Common myeloid progenitor, CD34-positive (primary cell): Measurements from ENCODE around the gene MPST.

Source experiments
- CTCF ChIA-PET: fragments of 350-600 bp; sonication (Branson Sonifier 250); formaldehyde crosslinking; loops from one replicate; lab custom pipeline; 2021; ENCODE audit warnings: antibody characterized with exemption; lab: Charles Lee
- POLR2A ChIA-PET: fragments of 350-600 bp; sonication (Branson Sonifier 250); formaldehyde crosslinking; loops from one replicate; lab custom pipeline; 2021; ENCODE audit warnings: antibody characterized with exemption; lab: Charles Lee
- DNase-seq, 3 donors: peaks; one replicate each; pipeline versions ENCODE4 v3.0.0 to v3.0.0-alpha.2; 2013
- H3K27ac ChIP-seq, 2 experiments: 1 replicate in 1 of 2; 2 replicates in 1 of 2; pipeline ENCODE4 v1.7.0; 2013; ENCODE audit warnings: inconsistent platforms in 2 of 2, low read length in 2 of 2, mild to moderate bottlenecking in 2 of 2, low read depth in 1 of 2, moderate library complexity in 1 of 2; ENCODE audit not compliant: severe bottlenecking in 2 of 2, insufficient read depth in 1 of 2, poor library complexity in 1 of 2
- H3K27me3 ChIP-seq, 5 experiments: replicated peaks in 2 of 5; 1 replicate in 3 of 5; 2 replicates in 2 of 5; pipeline versions ENCODE4 v1.6.1 to v1.7.0; 2013; ENCODE audit warnings: low read length in 4 of 5, mild to moderate bottlenecking in 2 of 5, moderate library complexity in 2 of 5, inconsistent platforms in 1 of 5; ENCODE audit not compliant: insufficient read depth in 5 of 5, control insufficient read depth in 4 of 5
- H3K36me3 ChIP-seq, 4 experiments: 1 replicate in 2 of 4; 2 replicates in 2 of 4; pipeline versions ENCODE4 v1.6.1 to v1.7.0; 2013; ENCODE audit warnings: low read length in 3 of 4, control low read depth in 1 of 4, mild to moderate bottlenecking in 1 of 4; ENCODE audit not compliant: control insufficient read depth in 4 of 4, insufficient read depth in 4 of 4
- H3K4me1 ChIP-seq, 4 experiments: 1 replicate in 3 of 4; 2 replicates in 1 of 4; pipeline versions ENCODE4 v1.6.1 to v1.7.1; 2013; ENCODE audit warnings: low read length in 3 of 4, mild to moderate bottlenecking in 3 of 4, control low read depth in 1 of 4, inconsistent platforms in 1 of 4, moderate library complexity in 1 of 4; ENCODE audit not compliant: control insufficient read depth in 4 of 4, insufficient read depth in 4 of 4; ENCODE audit errors: control extremely low read depth in 1 of 4
- H3K4me3 ChIP-seq, 7 experiments: 1 replicate in 4 of 7; 2 replicates in 3 of 7; pipeline versions ENCODE4 v1.5.1 to v1.7.0; 2013; ENCODE audit warnings: mild to moderate bottlenecking in 7 of 7, low read length in 6 of 7, moderate library complexity in 6 of 7, inconsistent platforms in 2 of 7, low read depth in 2 of 7, control low read depth in 1 of 7; ENCODE audit not compliant: insufficient read depth in 4 of 7, control insufficient read depth in 1 of 7; ENCODE audit errors: extremely low read depth in 1 of 7
- H3K9me3 ChIP-seq, 5 experiments: 1 replicate in 4 of 5; 2 replicates in 1 of 5; pipeline versions ENCODE4 v1.6.1 to v1.7.1; 2013; ENCODE audit warnings: low read length in 4 of 5, mild to moderate bottlenecking in 2 of 5, inconsistent platforms in 1 of 5, low read depth in 1 of 5, moderate library complexity in 1 of 5; ENCODE audit not compliant: control insufficient read depth in 4 of 5, insufficient read depth in 2 of 5; ENCODE audit errors: control extremely low read depth in 1 of 5
- WGBS: methylation state at CpG from one replicate; pipeline ENCODE4 v1.1.5; 2013; ENCODE audit not compliant: insufficient coverage; 5-methylcytosine and 5-hydroxymethylcytosine counted together

MPST gene

GRCh38 chr22:37014835-37015586, 4.5 kb upstream of the MPST start:
- CTCF ChIA-PET = no interaction called here

DNA sequence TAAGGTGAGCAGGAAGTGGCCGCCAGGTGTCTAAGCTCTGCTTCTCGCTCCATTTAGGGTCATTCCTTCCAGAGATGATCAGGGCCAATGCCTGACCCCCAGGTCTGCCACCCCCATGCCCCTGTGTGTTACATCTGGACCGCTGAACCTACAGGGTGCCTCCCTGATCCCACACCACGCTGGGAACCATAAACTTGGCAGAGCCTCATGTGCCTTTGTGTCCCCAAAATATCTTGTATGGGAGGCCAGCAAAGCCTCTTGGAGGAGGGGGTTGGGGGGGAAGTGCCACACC, 4.0 kb upstream of the MPST start:
- Histone ChIP-seq H3K27ac (no peak overlapping the region), H3K9me3 (no peaks in the 10 kb centered on the region), H3K36me3 (peaks cover 0 to 15% (median 0%) of the 10 kb centered on the region in 4 experiments), H3K27me3 (peaks cover 0 to 8% (median 3%) of the 10 kb centered on the region in 5 experiments), H3K4me3 (no peak overlapping the region), H3K4me1 (peaks cover 3 to 22% (median 13%) of the 10 kb centered on the region in 4 experiments)
- WGBS = 84% methylated on average over 4 of the region's 4 CpGs
- DNase-seq = no peak
- CTCF ChIA-PET = interaction anchor here (1.0 kb wide), 1 partner anchor 29 kb away, joined by 4 read pairs; no protein-coding TSS in a partner anchor
- POLR2A ChIA-PET = no interaction called here

More at GRCh38 chr22:37014835-37015586, 4.5 kb upstream of the MPST start:
- POLR2A ChIA-PET = interaction anchor here (0.7 kb wide), 1 partner anchor 22 kb away, joined by 5 read pairs; no protein-coding TSS in a partner anchor
- H3K4me3 ChIP-seq = no peak overlapping the region
- H3K4me1 ChIP-seq = peaks cover 0 to 16% (median 8%) of the 10 kb centered on the region in 4 experiments
- WGBS = 93% methylated on average over 9 of the region's 12 CpGs
- no peak overlapping the region for H3K27ac ChIP-seq
- peaks cover 0 to 15% (median 0%) of the 10 kb centered on the region in 4 experiments for H3K36me3 ChIP-seq
- H3K9me3 ChIP-seq = no peaks in the 10 kb centered on the region
- peaks cover 0 to 13% (median 3%) of the 10 kb centered on the region in 5 experiments for H3K27me3 ChIP-seq
- DNase-seq = no peak

DNA sequence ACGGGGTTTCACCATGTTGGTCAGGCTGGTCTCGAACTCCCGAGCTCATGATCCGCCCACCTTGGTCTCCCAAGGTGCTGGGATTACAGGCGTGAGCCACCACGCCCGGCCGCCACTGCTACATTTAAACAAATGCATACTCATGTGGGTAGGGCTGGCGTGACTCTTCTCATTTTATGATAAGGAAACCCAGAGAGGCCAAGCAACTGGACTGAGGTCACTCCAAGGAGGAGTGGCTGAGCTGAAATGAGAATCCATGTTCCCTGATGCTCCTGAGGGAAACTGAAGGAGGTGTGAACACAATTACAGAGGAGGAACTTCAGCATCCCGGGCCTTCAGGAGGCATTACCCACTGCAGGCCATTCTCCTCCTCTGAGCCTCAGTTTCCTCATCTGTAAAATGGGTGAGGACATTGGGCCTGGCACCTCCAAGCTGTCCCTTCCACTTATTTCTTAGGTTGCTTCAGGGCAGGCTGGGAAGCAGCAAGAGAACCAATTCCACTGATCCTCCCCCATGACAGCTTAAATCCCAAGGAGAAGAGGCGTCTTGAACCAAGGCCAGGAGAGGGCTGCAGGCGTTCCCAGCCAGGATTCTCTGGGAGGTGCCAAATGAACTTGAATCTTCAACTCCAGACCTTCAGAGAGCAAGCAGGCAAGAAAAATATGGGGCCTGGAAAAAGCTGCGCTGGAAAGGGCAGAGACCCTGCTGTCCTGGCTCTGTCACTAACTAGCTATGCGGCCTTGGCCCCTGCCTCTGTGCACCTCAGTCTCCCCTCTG, 3.2 kb upstream of the MPST start:
- Histone ChIP-seq H3K4me1 (peaks cover 3 to 25% (median 16%) of the 10 kb centered on the region in 4 experiments), H3K9me3 (no peaks in the 10 kb centered on the region), H3K27ac (no peak overlapping the region), H3K36me3 (peaks cover 0 to 15% (median 0%) of the 10 kb centered on the region in 4 experiments), H3K27me3 (peaks cover 0 to 7% (median 0%) of the 10 kb centered on the region in 5 experiments), H3K4me3 (no peak overlapping the region)
- POLR2A ChIA-PET = no interaction called here
- 93% methylated on average over 10 of the region's 14 CpGs for WGBS
- CTCF ChIA-PET = interaction anchor here (1.0 kb wide), 1 partner anchor 28 kb away, joined by 4 read pairs; no protein-coding TSS in a partner anchor
- DNase-seq = no peak

GRCh38 chr22:37017356-37017755, 2.2 kb upstream of the MPST start:
- ChIA-PET POLR2A (no interaction called here), CTCF (interaction anchor here (1.0 to 5.5 kb wide), 4 partner anchors 8 to 145 kb away, joined by 3 to 39 read pairs (median 4); no protein-coding TSS in a partner anchor)
- no peak overlapping the region for H3K27ac ChIP-seq
- H3K27me3 ChIP-seq = peaks cover 0 to 7% (median 0%) of the 10 kb centered on the region in 5 experiments
- peaks cover 0 to 15% (median 0%) of the 10 kb centered on the region in 4 experiments for H3K36me3 ChIP-seq
- peaks cover 3 to 34% (median 18%) of the 10 kb centered on the region in 4 experiments for H3K4me1 ChIP-seq
- DNase-seq = no peak
- WGBS = 98% methylated on average over 10 of the region's 10 CpGs
- no peaks in the 10 kb centered on the region for H3K9me3 ChIP-seq
- H3K4me3 ChIP-seq = no peak overlapping the region

DNA sequence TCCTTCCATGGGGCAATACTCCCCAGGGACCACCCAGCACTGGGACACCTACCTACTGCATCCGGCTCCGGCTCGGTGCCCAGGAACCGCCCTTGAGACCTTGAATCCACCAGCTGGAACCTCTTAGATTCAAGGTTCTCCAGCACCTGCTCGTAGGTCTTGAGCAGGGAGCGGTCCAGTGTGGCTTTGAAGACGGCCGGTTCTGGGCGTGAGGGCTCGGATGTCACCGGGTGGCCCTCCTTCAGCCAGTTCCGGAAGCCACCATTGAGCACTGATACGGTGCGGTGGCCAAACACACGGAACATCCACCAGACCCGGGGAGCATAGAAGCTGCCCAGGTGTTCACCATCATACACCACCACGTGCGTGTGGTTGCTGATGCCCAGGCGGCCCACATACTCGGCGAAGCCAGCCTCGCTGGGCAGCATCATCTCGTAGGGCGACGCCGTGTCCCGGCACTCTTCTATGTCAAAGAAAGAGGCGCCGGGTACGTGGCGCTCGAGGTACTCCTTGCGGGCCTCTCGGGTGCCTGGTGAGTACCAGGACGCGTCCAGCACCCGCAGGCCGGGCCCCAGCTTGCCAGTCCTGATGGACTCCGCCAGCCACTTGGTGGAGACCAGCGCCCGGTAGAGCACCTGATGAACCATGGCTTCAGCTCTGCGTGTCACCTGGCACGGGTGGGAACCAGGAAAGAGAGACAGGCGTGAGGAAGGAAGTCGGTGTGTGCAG, 1.3 kb upstream of the MPST start:
- CTCF ChIA-PET = interaction anchor here (0.9 to 5.5 kb wide), 7 partner anchors 14 to 152 kb away, joined by 3 to 39 read pairs (median 3); no protein-coding TSS in a partner anchor
- POLR2A ChIA-PET = interaction anchor here (0.9 kb wide), 1 partner anchor 16 kb away, joined by 3 read pairs; no protein-coding TSS in a partner anchor
- Histone ChIP-seq H3K27ac (no peak overlapping the region), H3K27me3 (peaks cover 0 to 7% (median 0%) of the 10 kb centered on the region in 5 experiments), H3K4me1 (peaks cover 3 to 38% (median 18%) of the 10 kb centered on the region in 4 experiments), H3K9me3 (no peaks in the 10 kb centered on the region), H3K4me3 (peak overlapping the region in 6 of 7 experiments; percentile 58 to 91 (median 80)), H3K36me3 (peaks cover 0 to 20% (median 0%) of the 10 kb centered on the region in 4 experiments)
- no peak for DNase-seq
- WGBS = 98% methylated on average over 39 of the region's 45 CpGs

- Histone ChIP-seq H3K4me3 (peak overlapping the region; percentile 58 to 91 (median 80)), H3K4me1 (peaks cover 3 to 38% (median 18%) of the 10 kb centered on the region in 4 experiments), H3K27ac (peak overlapping the region in 1 of 2 experiments; percentile 43), H3K9me3 (no peaks in the 10 kb centered on the region), H3K27me3 (peaks cover 0 to 7% (median 0%) of the 10 kb centered on the region in 5 experiments), H3K36me3 (peaks cover 0 to 20% (median 0%) of the 10 kb centered on the region in 4 experiments)
- no peak for DNase-seq
- POLR2A ChIA-PET = interaction anchor here (0.9 kb wide), 1 partner anchor 17 kb away, joined by 3 read pairs; no protein-coding TSS in a partner anchor
- WGBS = 3% methylated on average over 28 of the region's 35 CpGs
- CTCF ChIA-PET = interaction anchor here (0.9 to 5.5 kb wide), 6 partner anchors 13 to 153 kb away, joined by 3 to 39 read pairs (median 3); no protein-coding TSS in a partner anchor
Measured at GRCh38 chr22:37018815-37019308, 680 bp upstream of the MPST start.
